Osteoblast (primary cell): ENCODE measurements around the gene SPATA13. TPM values are rescaled to one million over a fixed set of nuclear protein-coding genes. Genes with fewer than 3 reads are reported as not detected.

Experiments used
- DNase-seq: peaks from one replicate; pipeline ENCODE4 v3.0.0; 2011; ENCODE audit warnings: low spot score, mixed read lengths; ENCODE audit not compliant: insufficient read length; ENCODE audit errors: missing footprints
- H2AFZ ChIP-seq: 2 replicates; pipeline ENCODE4 v1.6.0; 2011; ENCODE audit warnings: mild to moderate bottlenecking, low read length
- H3K27ac ChIP-seq: 2 replicates; pipeline ENCODE4 v1.5.1; 2011; ENCODE audit warnings: mild to moderate bottlenecking, low read depth, low read length, moderate library complexity
- H3K27me3 ChIP-seq: 2 replicates; pipeline ENCODE4 v1.6.0; 2012; ENCODE audit warnings: mild to moderate bottlenecking, control low read depth, inconsistent platforms, low read length, moderate library complexity; ENCODE audit not compliant: insufficient read depth
- H3K36me3 ChIP-seq: 2 replicates; pipeline ENCODE4 v1.5.1; 2011; ENCODE audit warnings: mild to moderate bottlenecking, low read length, control low read depth, moderate library complexity; ENCODE audit not compliant: insufficient read depth
- H3K4me1 ChIP-seq: 2 replicates; pipeline ENCODE4 v1.5.1; 2011; ENCODE audit warnings: mild to moderate bottlenecking, low read length, control low read depth, moderate library complexity; ENCODE audit not compliant: insufficient read depth
- H3K4me2 ChIP-seq: 2 replicates; pipeline ENCODE4 v1.6.0; 2011; ENCODE audit warnings: mild to moderate bottlenecking, low read length; ENCODE audit not compliant: insufficient read depth
- H3K4me3 ChIP-seq: fragments of 200-600 bp; sonication (generic); 3 replicates; pipeline ENCODE4 v1.5.1; 2012; ENCODE audit warnings: mild to moderate bottlenecking, low read length, inconsistent platforms; ENCODE audit not compliant: insufficient read depth
- H3K79me2 ChIP-seq: 2 replicates; pipeline ENCODE4 v1.6.0; 2012; ENCODE audit warnings: mild to moderate bottlenecking, low read length, control low read depth, inconsistent platforms; ENCODE audit not compliant: insufficient read depth
- H3K9me3 ChIP-seq: 2 replicates; pipeline ENCODE4 v1.5.1; 2011; ENCODE audit warnings: low read depth, low read length, control low read depth
- H4K20me1 ChIP-seq: 2 replicates; pipeline ENCODE4 v1.6.0; 2012; ENCODE audit warnings: mild to moderate bottlenecking, low read length, control low read depth; ENCODE audit not compliant: insufficient read depth
- CTCF ChIP-seq: IDR thresholded peaks from 2 replicates; pipeline ENCODE4 v1.5.1; 2011; ENCODE audit warnings: mild to moderate bottlenecking, low read depth, low read length, moderate library complexity; ENCODE audit errors: extremely low read depth
- total RNA-seq: library from RNA; depleted of rRNA; stranded (reverse); fragments of >200 nt; gene quantifications from 2 replicates; pipeline ENCODE4 v1.2.3, GENCODE V29; 2012

The SPATA13 gene
- total RNA-seq, 1 donor: 40.2 TPM

- H3K4me3 ChIP-seq: no peak overlapping the region
- H3K4me1 ChIP-seq: peaks cover 12% of the 10 kb centered on the region
- no peaks in the 10 kb centered on the region for H3K9me3 ChIP-seq
- no peak for DNase-seq
- H4K20me1 ChIP-seq: no peaks in the 10 kb centered on the region
- H3K36me3 ChIP-seq: no peaks in the 10 kb centered on the region
- no peak overlapping the region for H3K27ac ChIP-seq
- no peak for TF ChIP-seq CTCF
- no peak overlapping the region for H3K4me2 ChIP-seq
- H3K79me2 ChIP-seq: no peaks in the 10 kb centered on the region
- H3K27me3 ChIP-seq: no peaks in the 10 kb centered on the region
- H2AFZ ChIP-seq: no peak overlapping the region
These were observed 7.2 kb upstream of the SPATA13 start for GRCh38 chr13:24153347-24153746.

- no peaks in the 10 kb centered on the region for H3K27me3 ChIP-seq
- H4K20me1 ChIP-seq: no peaks in the 10 kb centered on the region
- H3K27ac ChIP-seq: no peak overlapping the region
- no peak for DNase-seq
- no peaks in the 10 kb centered on the region for H3K79me2 ChIP-seq
- peaks cover 4% of the 10 kb centered on the region for H3K4me1 ChIP-seq
- H2AFZ ChIP-seq: no peak overlapping the region
- no peak overlapping the region for H3K4me2 ChIP-seq
- H3K36me3 ChIP-seq: no peaks in the 10 kb centered on the region
- no peak for TF ChIP-seq CTCF
- H3K9me3 ChIP-seq: no peaks in the 10 kb centered on the region
- H3K4me3 ChIP-seq: no peak overlapping the region
These were observed 6.4 kb upstream of the SPATA13 start for GRCh38 chr13:24153979-24154701.

GRCh38 chr13:24159357-24159756 lies 1.2 kb upstream of the SPATA13 start:
- Histone ChIP-seq H3K36me3 (no peaks in the 10 kb centered on the region), H3K4me2 (no peak overlapping the region), H2AFZ (no peak overlapping the region), H3K9me3 (no peaks in the 10 kb centered on the region), H3K4me1 (peaks cover 8% of the 10 kb centered on the region), H4K20me1 (peaks cover 5% of the 10 kb centered on the region), H3K4me3 (no peak overlapping the region), H3K27me3 (peaks cover 21% of the 10 kb centered on the region), H3K79me2 (no peaks in the 10 kb centered on the region), H3K27ac (no peak overlapping the region)
- peak; percentile 35 for DNase-seq
- no peak for TF ChIP-seq CTCF

GRCh38 chr13:24161010-24161775 lies 673 bp downstream of the SPATA13 start:
- Histone ChIP-seq H4K20me1 (peaks cover 5% of the 10 kb centered on the region), H3K27ac (no peak overlapping the region), H2AFZ (peak overlapping the region; percentile 82), H3K36me3 (no peaks in the 10 kb centered on the region), H3K4me2 (peak overlapping the region; percentile 86), H3K9me3 (no peaks in the 10 kb centered on the region), H3K79me2 (no peaks in the 10 kb centered on the region), H3K4me1 (peaks cover 8% of the 10 kb centered on the region), H3K4me3 (peak overlapping the region; percentile 74), H3K27me3 (peaks cover 21% of the 10 kb centered on the region)
- no peak for TF ChIP-seq CTCF
- peak; percentile 90 for DNase-seq
